Stomach (tissue), 9 donors: ENCODE results near the gene CBLB. TPM values are rescaled to one million over a fixed set of nuclear protein-coding genes. Genes with fewer than 3 reads are reported as not detected.

Experiments used
- DNase-seq, 2 donors: peaks; one replicate each; pipeline versions ENCODE4 v3.0.0 to v3.0.0-alpha.2; 2013 to 2019
- H3K27ac ChIP-seq, 5 donors: fragments of 200-600 bp in 4 of 5; sonication (generic) in 4 of 5; one replicate each; pipeline ENCODE4 v1.5.1; 2013 to 2019; ENCODE audit warnings: mild to moderate bottlenecking in 1 of 5, moderate library complexity in 1 of 5
- H3K27me3 ChIP-seq, 3 donors: fragments of 200-600 bp; sonication (generic); one replicate each; pipeline ENCODE4 v1.5.1; 2017 to 2019; ENCODE audit warnings: mixed run types in 1 of 3
- H3K36me3 ChIP-seq, 4 donors: fragments of 200-600 bp; sonication (generic); 1 replicate in 3 of 4; 2 replicates in 1 of 4; pipeline ENCODE4 v1.5.1; 2016 to 2019
- H3K4me1 ChIP-seq, 4 donors: fragments of 200-600 bp; sonication (generic); one replicate each; pipeline ENCODE4 v1.5.1; 2016 to 2019
- H3K4me3 ChIP-seq, 4 donors: fragments of 200-600 bp; sonication (generic) in 3 of 4; one replicate each; pipeline ENCODE4 v1.5.1; 2016 to 2019; ENCODE audit warnings: mild to moderate bottlenecking in 1 of 4
- H3K9me3 ChIP-seq, 4 donors: fragments of 200-600 bp; sonication (generic); one replicate each; pipeline ENCODE4 v1.5.1; 2016 to 2019
- CTCF ChIP-seq, 7 experiments: fragments of 450-650 bp in 4 of 7; fragments of 200-600 bp in 3 of 7; sonication (generic) in 3 of 7; IDR thresholded peaks; one replicate each; pipeline ENCODE4 v1.5.1; 2016 to 2019; ENCODE audit warnings: antibody characterized with exemption in 7 of 7, control low read depth in 2 of 7, mild to moderate bottlenecking in 1 of 7
- EP300 ChIP-seq: sonication (generic); formaldehyde crosslinking; IDR thresholded peaks from one replicate; pipeline ENCODE4 v1.6.1; 2017; ENCODE audit warnings: antibody characterized with exemption
- POLR2A ChIP-seq, 4 donors: fragments of 450-650 bp; IDR thresholded peaks; one replicate each; pipeline ENCODE4 v1.6.1; 2016; ENCODE audit warnings: antibody characterized with exemption in 4 of 4, control low read depth in 2 of 4, mild to moderate bottlenecking in 1 of 4, moderate library complexity in 1 of 4
- POLR2AphosphoS5 ChIP-seq, 3 donors: sonication (generic); formaldehyde crosslinking; IDR thresholded peaks; one replicate each; pipeline ENCODE4 v1.6.1; 2016; ENCODE audit warnings: antibody characterized with exemption in 3 of 3
- WGBS, 5 donors: extraction: QIAGEN DNeasy Blood & Tissue Kit in 3 of 5; methylation state at CpG; one replicate each; pipeline versions ENCODE4 v1.1.5 to v1.1.7; 2013 to 2018; 5-methylcytosine and 5-hydroxymethylcytosine counted together
- intact Hi-C: fragments of 100-400 bp; cut with DNase I; formaldehyde crosslinking; loops from one replicate; pipeline ENCODE4 v1.15.1; 2023; ENCODE audit warnings: low total_unique reads
- polyA plus RNA-seq, 3 donors: library from polyadenylated mRNA; stranded (reverse); fragments of 200-250 nt; gene quantifications; one replicate each; pipeline ENCODE4 v1.2.3, GENCODE V29; 2013
- total RNA-seq, 5 donors: library from RNA; depleted of rRNA; stranded (reverse); fragments of >200 nt; gene quantifications; one replicate each; pipeline versions ENCODE4 v1.1.0 to v1.2.3, GENCODE V29; 2014 to 2016
- donor health status: healthy with polysubstance abuse.
- donor health status: Bipolar disorder and iron deficiency.
- donor health status: healthy.

CBLB gene
- total and polyA plus RNA-seq, 8 donors, result 6.9 to 94.4 (median 46.0) TPM

GRCh38 chr3:105747696-105748095 lies 121.1 kb downstream of the CBLB start:
- no peak for DNase-seq
- Histone ChIP-seq H3K4me1 (peaks cover 5 to 38% (median 18%) of the 10 kb centered on the region in 4 donors), H3K4me3 (no peak overlapping the region), H3K27me3 (no peaks in the 10 kb centered on the region), H3K9me3 (no peaks in the 10 kb centered on the region), H3K36me3 (peaks cover 0 to 27% (median 20%) of the 10 kb centered on the region in 4 donors), H3K27ac (peak overlapping the region in 3 of 5 donors; percentile 47 to 63 (median 54))
- TF ChIP-seq CTCF (IDR thresholded peaks at IDR 0.05), result no peak
- TF ChIP-seq EP300, result no peak
- TF ChIP-seq POLR2AphosphoS5 (IDR thresholded peaks at IDR 0.05), result no peak
- TF ChIP-seq POLR2A (IDR thresholded peaks at IDR 0.05), result no peak
- 70 to 84% (median 76%) methylated on average over 1 of the region's 1 CpG for WGBS, 5 donors
- intact Hi-C loops, result no loop called here

- H3K36me3 ChIP-seq, result peaks cover 0 to 27% (median 20%) of the 10 kb centered on the region in 4 donors
- TF ChIP-seq POLR2AphosphoS5 (IDR thresholded peaks at IDR 0.05), result peak in 1 of 3 donors; percentile 1
- TF ChIP-seq EP300, result no peak
- DNase-seq, result no peak
- intact Hi-C loops, result no loop called here
- 45 to 58% (median 47%) methylated on average over 3 of the region's 3 CpGs for WGBS, 5 donors
- peaks cover 0 to 35% (median 15%) of the 10 kb centered on the region in 4 donors for H3K4me1 ChIP-seq
- no peaks in the 10 kb centered on the region for H3K9me3 ChIP-seq
- no peak overlapping the region for H3K4me3 ChIP-seq
- H3K27me3 ChIP-seq, result no peaks in the 10 kb centered on the region
- H3K27ac ChIP-seq, result peak overlapping the region in 4 of 5 donors; percentile 16 to 66 (median 40)
These were observed 121.7 kb downstream of the CBLB start for GRCh38 chr3:105747060-105747541.

- H3K27ac ChIP-seq, result peak overlapping the region; percentile 16 to 72 (median 54)
- no peak for TF ChIP-seq EP300
- TF ChIP-seq CTCF (IDR thresholded peaks at IDR 0.05), result no peak
- TF ChIP-seq POLR2A (IDR thresholded peaks at IDR 0.05), result no peak
- TF ChIP-seq POLR2AphosphoS5 (IDR thresholded peaks at IDR 0.05), result no peak
- WGBS, 5 donors, result 58 to 71% (median 62%) methylated on average over 3 of the region's 3 CpGs
These were observed 122.4 kb downstream of the CBLB start for GRCh38 chr3:105746231-105746996.

GRCh38 chr3:105745046-105745445 lies 123.8 kb downstream of the CBLB start:
- Histone ChIP-seq H3K27ac (no peak overlapping the region), H3K4me3 (no peak overlapping the region), H3K27me3 (no peaks in the 10 kb centered on the region), H3K9me3 (no peaks in the 10 kb centered on the region), H3K4me1 (peaks cover 0 to 31% (median 15%) of the 10 kb centered on the region in 4 donors), H3K36me3 (peaks cover 0 to 40% (median 25%) of the 10 kb centered on the region in 4 donors)
- 90 to 97% (median 94%) methylated on average over 3 of the region's 3 CpGs for WGBS, 5 donors
- intact Hi-C loops, result no loop called here
- DNase-seq, result no peak
- no peak for TF ChIP-seq EP300
- TF ChIP-seq CTCF (IDR thresholded peaks at IDR 0.05), result no peak
- TF ChIP-seq POLR2AphosphoS5 (IDR thresholded peaks at IDR 0.05), result no peak
- TF ChIP-seq POLR2A (IDR thresholded peaks at IDR 0.05), result no peak

More at GRCh38 chr3:105746231-105746996, 122.4 kb downstream of the CBLB start:
- peak in 1 of 2 donors; percentile 31 for DNase-seq
- Histone ChIP-seq H3K36me3 (peaks cover 0 to 32% (median 20%) of the 10 kb centered on the region in 4 donors), H3K4me3 (no peak overlapping the region), H3K27me3 (no peaks in the 10 kb centered on the region), H3K4me1 (peaks cover 0 to 31% (median 15%) of the 10 kb centered on the region in 4 donors), H3K9me3 (no peaks in the 10 kb centered on the region)
- intact Hi-C loops, result no loop called here
